Kidney epithelial cell (primary cell): ENCODE data around the gene CADPS. TPM values are rescaled to one million over a fixed set of nuclear protein-coding genes. Genes with fewer than 3 reads are reported as not detected.

Source experiments
- DNase-seq: peaks from one replicate; pipeline ENCODE4 v3.0.0-alpha.2; 2010; ENCODE audit warnings: low read depth
- H3K27me3 ChIP-seq: 2 replicates; pipeline ENCODE4 v1.6.0; 2011; ENCODE audit warnings: low read length; ENCODE audit not compliant: control insufficient read depth, insufficient read depth
- H3K36me3 ChIP-seq: 2 replicates; pipeline ENCODE4 v1.5.1; 2011; ENCODE audit warnings: low read length; ENCODE audit not compliant: control insufficient read depth, insufficient read depth
- H3K4me3 ChIP-seq: 2 replicates; pipeline ENCODE4 v1.5.1; 2011; ENCODE audit warnings: low read depth, mild to moderate bottlenecking, control low read depth, low read length
- CTCF ChIP-seq: IDR thresholded peaks from 2 replicates; pipeline ENCODE4 v1.5.1; 2011; ENCODE audit warnings: mild to moderate bottlenecking, moderate library complexity, low read length, control low read depth, inconsistent platforms; ENCODE audit not compliant: insufficient read depth, poor library complexity, severe bottlenecking
- total RNA-seq: library from RNA; depleted of rRNA; stranded (reverse); fragments of >200 nt; gene quantifications from 2 replicates; pipeline ENCODE4 v1.2.3, GENCODE V29; 2015

Gene CADPS
- total RNA-seq, 1 donor from 2014 or later: 0.08 TPM

GRCh38 chr3:62679988-62680387 is 195.2 kb downstream of the CADPS start:
- Histone ChIP-seq H3K27me3 (peaks cover 2% of the 10 kb centered on the region), H3K4me3 (no peak overlapping the region), H3K36me3 (no peaks in the 10 kb centered on the region)
- no peak for DNase-seq
- TF ChIP-seq CTCF: no peak

- H3K36me3 ChIP-seq: no peaks in the 10 kb centered on the region
- H3K4me3 ChIP-seq: no peak overlapping the region
- TF ChIP-seq CTCF: no peak
- peaks cover 2% of the 10 kb centered on the region for H3K27me3 ChIP-seq
- DNase-seq: no peak
Measured at GRCh38 chr3:62678841-62679240, 196.4 kb downstream of the CADPS start.

- H3K27me3 ChIP-seq: peaks cover 2% of the 10 kb centered on the region
- DNase-seq: no peak
- no peaks in the 10 kb centered on the region for H3K36me3 ChIP-seq
- TF ChIP-seq CTCF: no peak
- no peak overlapping the region for H3K4me3 ChIP-seq
Measured at GRCh38 chr3:62677926-62678325, 197.3 kb downstream of the CADPS start.

- Histone ChIP-seq H3K27me3 (peaks cover 2% of the 10 kb centered on the region), H3K36me3 (no peaks in the 10 kb centered on the region), H3K4me3 (no peak overlapping the region)
- TF ChIP-seq CTCF: no peak
- DNase-seq: no peak
Measured at GRCh38 chr3:62676689-62677271, 198.4 kb downstream of the CADPS start.

GRCh38 chr3:62675492-62675891 is 199.7 kb downstream of the CADPS start:
- peaks cover 2% of the 10 kb centered on the region for H3K27me3 ChIP-seq
- H3K36me3 ChIP-seq: no peaks in the 10 kb centered on the region
- no peak overlapping the region for H3K4me3 ChIP-seq
- no peak for TF ChIP-seq CTCF
- no peak for DNase-seq

- Histone ChIP-seq H3K27me3 (peaks cover 2% of the 10 kb centered on the region), H3K36me3 (no peaks in the 10 kb centered on the region), H3K4me3 (no peak overlapping the region)
- DNase-seq: no peak
- TF ChIP-seq CTCF: no peak
Measured at GRCh38 chr3:62672988-62673313, 202.3 kb downstream of the CADPS start.
